Sigmoid colon (tissue), 4 donors: ENCODE data around the gene ACKR2.

Experiments
- EP300 ChIP-seq, 4 donors: sonication (generic); formaldehyde crosslinking; IDR thresholded peaks; one replicate each; pipeline ENCODE4 v1.6.1; 2017; ENCODE audit warnings: antibody characterized with exemption in 4 of 4
- POLR2A ChIP-seq, 2 donors: fragments of 450-650 bp; IDR thresholded peaks; one replicate each; pipeline ENCODE4 v1.6.1; 2016; ENCODE audit warnings: antibody characterized with exemption in 2 of 2, mild to moderate bottlenecking in 2 of 2, moderate library complexity in 2 of 2
- POLR2AphosphoS5 ChIP-seq, 4 donors: sonication (generic); formaldehyde crosslinking; IDR thresholded peaks; one replicate each; pipeline ENCODE4 v1.6.1; 2017; ENCODE audit warnings: antibody characterized with exemption in 4 of 4
- TF ChIP-seq, protein P1 (sequence below), 4 experiments: fragments of 450-650 bp in 3 of 4; fragments of 200-600 bp in 1 of 4; IDR thresholded peaks; one replicate each; pipeline ENCODE4 v1.5.1; 2016 to 2019; ENCODE audit warnings: antibody characterized with exemption in 4 of 4, mild to moderate bottlenecking in 3 of 4, moderate library complexity in 2 of 4

GRCh38 chr3:42884324-42884723 is 75.1 kb downstream of the ACKR2 start:
- TF ChIP-seq, protein P1, sequence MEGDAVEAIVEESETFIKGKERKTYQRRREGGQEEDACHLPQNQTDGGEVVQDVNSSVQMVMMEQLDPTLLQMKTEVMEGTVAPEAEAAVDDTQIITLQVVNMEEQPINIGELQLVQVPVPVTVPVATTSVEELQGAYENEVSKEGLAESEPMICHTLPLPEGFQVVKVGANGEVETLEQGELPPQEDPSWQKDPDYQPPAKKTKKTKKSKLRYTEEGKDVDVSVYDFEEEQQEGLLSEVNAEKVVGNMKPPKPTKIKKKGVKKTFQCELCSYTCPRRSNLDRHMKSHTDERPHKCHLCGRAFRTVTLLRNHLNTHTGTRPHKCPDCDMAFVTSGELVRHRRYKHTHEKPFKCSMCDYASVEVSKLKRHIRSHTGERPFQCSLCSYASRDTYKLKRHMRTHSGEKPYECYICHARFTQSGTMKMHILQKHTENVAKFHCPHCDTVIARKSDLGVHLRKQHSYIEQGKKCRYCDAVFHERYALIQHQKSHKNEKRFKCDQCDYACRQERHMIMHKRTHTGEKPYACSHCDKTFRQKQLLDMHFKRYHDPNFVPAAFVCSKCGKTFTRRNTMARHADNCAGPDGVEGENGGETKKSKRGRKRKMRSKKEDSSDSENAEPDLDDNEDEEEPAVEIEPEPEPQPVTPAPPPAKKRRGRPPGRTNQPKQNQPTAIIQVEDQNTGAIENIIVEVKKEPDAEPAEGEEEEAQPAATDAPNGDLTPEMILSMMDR (IDR thresholded peaks at IDR 0.05) = no peak
- TF ChIP-seq POLR2AphosphoS5 (IDR thresholded peaks at IDR 0.05) = no peak
- TF ChIP-seq POLR2A (IDR thresholded peaks at IDR 0.05) = no peak
- no peak for TF ChIP-seq EP300 (IDR thresholded peaks at IDR 0.05)
